Frontal cortex (tissue), 4 donors: ENCODE data around the gene KRTAP23-1. TPM values are rescaled to one million over a fixed set of nuclear protein-coding genes. Genes with fewer than 3 reads are reported as not detected.

Experiments used
- DNase-seq, 2 donors: peaks; one replicate each; pipeline ENCODE4 v3.0.0; 2012; ENCODE audit warnings: low spot score in 2 of 2
- FAIRE-seq: peaks from 2 replicates; lab custom pipeline; 2012; peaks lifted over from hg19 to GRCh38; lab: Jason Lieb, UNC
- small RNA-seq: library from RNA; depleted of rRNA; stranded (forward); fragments of <200 nt; gene quantifications from one replicate; pipeline ENCODE3, GENCODE V24; 2014
- total RNA-seq: library from RNA; depleted of rRNA; stranded (reverse); fragments of >200 nt; gene quantifications from one replicate; pipeline ENCODE4 v1.2.3, GENCODE V29; 2014
- donor health status: control.
- donor health status: control.
- donor health status: control.

The KRTAP23-1 gene
- total RNA-seq, 1 donor from 2014 or later = not detected

- DNase-seq = no peak
- no peak for FAIRE-seq
Observed at GRCh38 chr21:30320215-30320614, 28.2 kb downstream of the KRTAP23-1 start, which contains the start of gene KRTAP26-1. Gene KRTAP26-1 (minus strand): TSS chr21:30320315. CDS start chr21:30320035, 280 bp downstream.

GRCh38 chr21:30315701-30316100 lies 32.7 kb downstream of the KRTAP23-1 start:
- DNase-seq (no peak), FAIRE-seq (no peak)

- no peak for DNase-seq
- FAIRE-seq = no peak
Observed at GRCh38 chr21:30306884-30307283, 41.5 kb downstream of the KRTAP23-1 start.

GRCh38 chr21:30305136-30305535 lies 43.3 kb downstream of the KRTAP23-1 start:
- no peak for FAIRE-seq
- DNase-seq = no peak

Small RNAs within 50 kb of the gene (small RNA-seq; reads per million reads assigned to genes)
- gene KRTAP23-1 (not detected), gene MIR4327 (not detected)

Other genes with a start within 250 kb of the KRTAP23-1 start
- not detected for gene CLDN17, start 181.8 kb downstream of the KRTAP23-1 start, total RNA-seq
- not detected for gene CLDN8, start 132.5 kb downstream of the KRTAP23-1 start, total RNA-seq
- gene KRTAP24-1, start 65.7 kb downstream of the KRTAP23-1 start, total RNA-seq = not detected
- not detected for gene KRTAP25-1, start 59.1 kb downstream of the KRTAP23-1 start, total RNA-seq
- not detected for gene KRTAP26-1, start 28.3 kb downstream of the KRTAP23-1 start, total RNA-seq
- not detected for gene KRTAP27-1, start 10.9 kb downstream of the KRTAP23-1 start, total RNA-seq
- gene KRTAP13-2, start 23.7 kb upstream of the KRTAP23-1 start, total RNA-seq = not detected
- gene KRTAP13-1, start 47.4 kb upstream of the KRTAP23-1 start, total RNA-seq = not detected
- not detected for gene KRTAP13-3, start 77.3 kb upstream of the KRTAP23-1 start, total RNA-seq
- gene KRTAP13-4, start 81.6 kb upstream of the KRTAP23-1 start, total RNA-seq = not detected
- not detected for gene KRTAP15-1, start 91.7 kb upstream of the KRTAP23-1 start, total RNA-seq
- gene KRTAP19-1, start 131.8 kb upstream of the KRTAP23-1 start, total RNA-seq = not detected
- not detected for gene KRTAP19-2, start 138.8 kb upstream of the KRTAP23-1 start, total RNA-seq
- not detected for gene KRTAP19-3, start 143.4 kb upstream of the KRTAP23-1 start, total RNA-seq
- not detected for gene KRTAP19-4, start 148.6 kb upstream of the KRTAP23-1 start, total RNA-seq
- not detected for gene KRTAP19-5, start 153.5 kb upstream of the KRTAP23-1 start, total RNA-seq
- gene KRTAP19-6, start 193.3 kb upstream of the KRTAP23-1 start, total RNA-seq = not detected
- gene KRTAP19-7, start 212.7 kb upstream of the KRTAP23-1 start, total RNA-seq = not detected
- gene KRTAP22-2, start 241.8 kb upstream of the KRTAP23-1 start, total RNA-seq = not detected
- not detected for gene KRTAP6-3, start 243.8 kb upstream of the KRTAP23-1 start, total RNA-seq